Stimulated activated naive CD8-positive, alpha-beta T cell treated with anti-CD3 and anti-CD28 coated beads, Interleukin-15, amount 100 ng/mL, for 72 hours (primary cell): ENCODE results near the gene RNF44.

ENCODE experiments used
- ATAC-seq: fragments of 150-1000 bp; cut with Tn5 transposase; 2 replicates; pipeline ENCODE4 v1.10.0; 2021; ENCODE audit warnings: mild to moderate bottlenecking, moderate library complexity
- DNase-seq, 2 donors: peaks; one replicate each; pipeline ENCODE4 v3.0.0; 2021 to 2022
- H3K27ac Mint-ChIP-seq, 2 donors: one replicate each; pipeline ENCODE4 v1.8.0; 2022; ENCODE audit warnings: mild to moderate bottlenecking in 2 of 2, mixed read lengths in 2 of 2, moderate library complexity in 2 of 2
- H3K27me3 Mint-ChIP-seq: one replicate; pipeline ENCODE4 v1.8.0; 2022; ENCODE audit warnings: mixed read lengths
- H3K4me1 Mint-ChIP-seq: one replicate; pipeline ENCODE4 v1.8.0; 2022; ENCODE audit warnings: mild to moderate bottlenecking, mixed read lengths
- H3K4me3 Mint-ChIP-seq, 2 donors: one replicate each; pipeline ENCODE4 v1.8.0; 2022; ENCODE audit warnings: mild to moderate bottlenecking in 2 of 2, mixed read lengths in 2 of 2, moderate library complexity in 1 of 2
- H3K9me3 Mint-ChIP-seq, 2 donors: one replicate each; pipeline ENCODE4 v1.8.0; 2022; ENCODE audit warnings: mixed read lengths in 2 of 2

The RNF44 gene

DNA sequence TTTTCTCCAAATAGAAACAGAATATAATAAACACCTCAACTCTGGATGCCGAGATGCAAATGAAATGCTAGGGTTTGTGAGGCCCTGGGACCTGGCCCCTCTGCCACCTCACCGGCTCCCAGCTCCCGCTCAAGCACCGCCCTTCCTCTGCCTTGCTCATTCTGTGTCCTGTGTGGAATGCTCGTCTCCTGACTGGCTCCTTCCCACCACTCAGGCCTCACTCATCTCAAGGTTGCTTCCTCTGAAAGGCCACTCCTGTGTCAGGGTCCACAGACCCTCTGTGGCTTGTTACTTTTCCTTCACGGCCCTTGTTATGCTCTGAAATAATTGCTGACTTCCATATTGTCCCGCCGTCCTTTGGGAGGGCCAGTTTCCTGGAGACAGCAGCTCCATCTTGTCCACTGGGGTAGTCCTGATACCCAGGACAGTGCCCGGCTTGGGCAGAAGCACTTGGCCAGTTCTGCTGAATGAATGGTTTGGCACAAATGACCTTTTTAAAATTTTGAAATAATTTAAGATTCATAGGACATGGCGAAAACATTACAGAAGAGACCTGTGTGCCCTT lies 15.4 kb downstream of the RNF44 start:
- Mint-ChIP-seq H3K4me3 (no peak overlapping the region), H3K27me3 (no peaks in the 10 kb centered on the region), H3K9me3 (no peaks in the 10 kb centered on the region), H3K4me1 (peaks cover 28% of the 10 kb centered on the region), H3K27ac (peak overlapping the region in 1 of 2 donors; percentile 36)
- no peak for DNase-seq
- ATAC-seq, result no peak

DNA sequence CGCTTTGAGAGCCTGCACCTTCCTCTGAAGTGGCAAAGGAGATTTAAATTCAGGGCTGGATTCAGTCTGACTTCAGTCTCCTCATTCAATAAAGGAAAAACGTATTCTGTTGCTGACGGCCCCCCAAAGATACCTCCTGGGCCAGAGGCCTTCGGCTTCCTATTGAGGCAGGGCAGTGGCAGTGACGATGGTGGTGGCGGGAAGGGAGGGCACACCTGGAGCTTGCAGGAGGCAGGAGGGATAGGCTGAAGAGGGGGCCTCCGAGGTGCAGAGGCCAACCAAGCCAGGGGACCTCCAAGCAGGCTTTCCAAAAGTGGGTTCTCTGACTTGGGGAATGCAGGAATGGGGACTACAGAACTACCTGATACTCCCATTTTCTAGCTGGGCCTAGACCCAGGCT lies 15.9 kb downstream of the RNF44 start:
- Mint-ChIP-seq H3K4me1 (peaks cover 28% of the 10 kb centered on the region), H3K9me3 (no peaks in the 10 kb centered on the region), H3K27ac (peak overlapping the region in 1 of 2 donors; percentile 45), H3K27me3 (no peaks in the 10 kb centered on the region), H3K4me3 (no peak overlapping the region)
- ATAC-seq, result peak; percentile 13
- no peak for DNase-seq

DNA sequence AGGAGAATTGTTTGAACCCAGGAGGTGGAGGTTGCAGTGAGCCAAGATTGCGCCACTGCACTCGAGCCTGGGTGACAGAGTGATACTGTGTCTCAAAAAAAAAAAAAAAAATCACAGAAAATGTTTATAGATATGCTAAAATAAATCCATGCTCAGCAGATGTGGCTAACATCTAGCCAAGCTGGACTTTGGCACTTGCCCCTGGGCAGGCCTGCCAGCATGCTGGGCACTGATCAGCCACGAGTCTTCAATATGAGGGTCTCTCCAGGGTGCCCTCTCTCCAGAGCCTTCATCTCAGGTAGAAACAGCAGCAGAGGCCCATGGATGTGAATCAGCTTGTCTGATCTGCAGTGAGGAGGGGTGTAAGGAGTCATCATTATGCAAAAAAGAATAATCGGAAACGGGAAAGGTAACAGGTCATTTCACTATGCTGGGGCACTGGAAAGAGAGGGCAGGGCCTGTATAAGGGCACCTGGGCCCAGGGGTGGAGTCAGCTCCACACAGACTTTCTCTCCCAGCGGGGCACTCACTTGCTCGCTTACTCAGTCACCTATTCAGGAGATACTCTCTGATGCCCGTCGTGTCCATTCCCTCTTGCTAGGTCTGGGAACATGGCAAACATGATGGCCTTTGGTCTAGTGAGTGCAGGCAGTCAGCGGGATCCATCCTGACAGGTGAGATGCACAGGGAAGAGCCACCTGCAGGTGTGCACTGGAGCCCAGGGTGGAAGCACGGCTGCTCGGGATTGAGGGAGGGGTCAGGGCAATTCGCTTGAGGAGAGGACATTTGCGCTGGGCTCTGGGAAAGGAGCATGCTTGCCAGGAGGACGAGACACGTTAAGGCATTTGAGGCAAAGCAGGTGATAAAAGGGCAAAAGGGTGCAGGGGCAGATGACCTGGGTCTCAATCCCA lies 17.1 kb downstream of the RNF44 start:
- Mint-ChIP-seq H3K27ac (peak overlapping the region in 1 of 2 donors; percentile 69), H3K4me3 (no peak overlapping the region), H3K27me3 (no peaks in the 10 kb centered on the region), H3K4me1 (peaks cover 28% of the 10 kb centered on the region), H3K9me3 (no peaks in the 10 kb centered on the region)
- ATAC-seq (no peak), DNase-seq (no peak)

DNA sequence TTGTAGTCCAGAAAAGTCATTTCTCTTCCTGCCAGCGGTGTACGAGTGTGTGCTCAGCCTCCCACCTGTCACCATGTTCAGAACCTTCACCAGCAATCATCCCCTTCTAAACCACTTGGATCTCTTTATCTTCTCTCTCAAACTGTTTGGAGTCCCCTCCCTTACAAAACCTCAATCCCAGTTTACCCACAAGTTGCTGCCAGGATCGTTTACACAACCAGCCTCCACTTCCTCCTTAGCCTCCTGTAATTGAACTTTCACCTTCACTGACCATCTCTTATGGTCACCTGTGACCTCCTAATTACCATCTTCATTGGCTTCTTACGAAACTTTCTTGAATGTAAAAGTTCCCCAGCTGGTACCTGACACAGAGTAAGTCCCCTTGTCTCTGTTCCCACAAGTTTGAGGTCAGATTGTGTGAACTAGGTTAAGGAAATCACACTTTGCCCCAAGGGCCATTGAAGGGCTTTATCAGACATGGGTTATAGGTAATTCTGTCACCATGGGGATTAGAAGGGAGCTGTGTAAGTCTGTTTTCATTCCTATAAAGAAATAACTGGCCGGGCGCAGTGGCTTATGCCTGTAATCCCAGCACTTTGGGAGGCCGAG lies 20.0 kb downstream of the RNF44 start:
- H3K4me3 Mint-ChIP-seq, result no peak overlapping the region
- no peaks in the 10 kb centered on the region for H3K9me3 Mint-ChIP-seq
- no peak for ATAC-seq
- H3K27me3 Mint-ChIP-seq, result no peaks in the 10 kb centered on the region
- H3K27ac Mint-ChIP-seq, result no peak overlapping the region
- peaks cover 14% of the 10 kb centered on the region for H3K4me1 Mint-ChIP-seq
- DNase-seq, result no peak

DNA sequence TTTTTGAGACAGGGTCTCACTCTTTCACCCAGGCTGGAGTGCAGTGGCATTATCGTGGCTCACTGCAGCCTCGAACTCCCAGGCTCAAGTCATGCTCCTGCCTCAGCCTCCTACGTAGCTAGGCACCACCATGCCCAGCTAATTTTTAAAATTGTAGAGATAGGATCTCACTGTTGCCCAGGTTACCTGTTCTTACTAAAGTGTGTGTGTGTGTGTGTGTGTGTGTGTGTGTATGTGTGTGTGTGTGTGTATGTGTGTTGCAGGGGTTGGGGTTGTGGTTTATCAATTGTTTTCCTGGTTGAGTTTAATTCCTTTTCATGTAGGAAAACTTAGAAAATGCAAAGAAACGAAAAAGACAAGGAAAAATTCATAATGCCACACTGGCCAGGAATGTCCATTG lies 21.8 kb downstream of the RNF44 start:
- Mint-ChIP-seq H3K27me3 (no peaks in the 10 kb centered on the region), H3K4me3 (no peak overlapping the region), H3K27ac (no peak overlapping the region), H3K9me3 (no peaks in the 10 kb centered on the region), H3K4me1 (peaks cover 7% of the 10 kb centered on the region)
- ATAC-seq (no peak), DNase-seq (no peak)

DNA sequence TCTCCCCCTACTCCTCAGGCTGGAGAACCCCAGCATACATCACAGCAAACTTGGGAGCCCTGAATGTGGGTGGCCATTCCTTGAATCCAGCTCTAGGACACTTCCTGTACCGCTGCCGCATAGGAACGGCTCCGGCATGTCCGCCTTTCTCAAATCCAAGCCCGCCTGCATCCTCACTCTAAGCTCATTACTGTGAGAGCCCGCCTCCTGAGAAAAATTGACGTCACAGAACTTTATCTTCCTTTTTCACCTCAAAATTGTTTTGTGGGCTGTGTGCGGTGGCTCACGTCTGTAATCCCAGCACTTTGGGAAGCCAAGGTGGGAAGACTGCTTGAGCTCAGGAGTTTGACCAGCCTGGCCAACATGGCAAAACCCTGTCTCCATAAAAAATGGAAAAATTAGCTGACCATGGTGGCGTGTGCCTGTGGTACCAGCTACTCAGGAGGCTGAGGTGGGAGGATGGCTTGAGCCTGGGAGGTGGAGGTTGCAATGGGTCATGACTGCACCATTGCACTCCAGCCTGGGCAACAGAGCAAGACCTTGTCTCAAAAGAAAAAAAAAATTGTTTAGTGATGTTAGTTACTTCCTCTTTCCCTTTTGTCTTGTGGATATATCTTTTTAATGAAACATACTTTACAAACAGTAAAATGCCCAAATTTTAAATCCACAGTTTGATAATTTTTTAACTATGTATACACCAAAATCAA lies 22.8 kb downstream of the RNF44 start:
- no peaks in the 10 kb centered on the region for H3K9me3 Mint-ChIP-seq
- ATAC-seq (no peak), DNase-seq (no peak)
- peaks cover 6% of the 10 kb centered on the region for H3K4me1 Mint-ChIP-seq
- peak overlapping the region in 1 of 2 donors; percentile 91 for H3K27ac Mint-ChIP-seq
- H3K4me3 Mint-ChIP-seq, result no peak overlapping the region
- no peaks in the 10 kb centered on the region for H3K27me3 Mint-ChIP-seq

DNA sequence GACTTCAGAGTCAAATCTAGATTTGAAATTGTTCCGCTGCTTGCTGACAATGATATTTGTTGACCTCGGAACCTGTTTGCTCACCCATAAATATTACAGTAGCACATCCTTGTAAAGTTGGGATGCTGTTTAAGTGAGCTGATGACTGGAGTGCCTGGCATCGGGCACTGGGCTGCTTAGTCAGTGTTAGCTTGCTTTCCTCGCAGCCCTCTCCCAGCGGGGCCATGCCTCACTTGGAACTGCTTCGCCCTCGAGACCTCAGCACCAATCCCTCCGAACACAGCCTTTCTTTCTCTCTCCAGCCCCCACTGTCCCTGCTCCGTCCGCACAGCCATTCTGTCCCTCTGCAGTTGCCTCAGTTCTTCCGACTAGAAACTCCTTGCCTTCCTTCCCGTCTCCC lies 23.4 kb downstream of the RNF44 start:
- Mint-ChIP-seq H3K9me3 (no peaks in the 10 kb centered on the region), H3K4me3 (no peak overlapping the region)
- no peak for ATAC-seq

DNA sequence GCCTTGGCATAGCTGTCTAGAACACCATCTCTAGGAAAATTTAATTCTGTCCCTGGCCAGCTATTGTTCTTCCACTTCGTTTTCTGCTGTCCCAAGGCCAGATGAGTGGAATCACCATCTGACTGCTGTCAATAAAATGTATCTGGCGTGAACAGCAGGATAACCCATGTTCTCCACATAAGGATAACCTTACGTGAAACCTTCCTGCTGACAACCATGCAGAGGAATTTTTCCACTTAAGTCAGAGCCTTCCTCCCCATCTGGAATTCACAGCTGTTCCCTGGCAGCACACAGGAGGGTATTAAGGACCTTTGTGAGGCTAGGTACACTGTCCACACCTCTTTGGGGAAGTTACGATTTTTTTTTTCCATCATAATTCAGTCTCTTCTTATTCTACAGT lies 28.6 kb downstream of the RNF44 start:
- H3K4me3 Mint-ChIP-seq, result no peak overlapping the region
- H3K27me3 Mint-ChIP-seq, result no peaks in the 10 kb centered on the region
- DNase-seq, result no peak
- no peaks in the 10 kb centered on the region for H3K4me1 Mint-ChIP-seq
- ATAC-seq, result no peak
- H3K27ac Mint-ChIP-seq, result no peak overlapping the region
- H3K9me3 Mint-ChIP-seq, result no peaks in the 10 kb centered on the region

More for the DNA sequence above, 23.4 kb downstream of the RNF44 start:
- Mint-ChIP-seq H3K4me1 (peaks cover 6% of the 10 kb centered on the region), H3K27me3 (no peaks in the 10 kb centered on the region), H3K27ac (peak overlapping the region in 1 of 2 donors; percentile 91)
- no peak for DNase-seq

DNA sequence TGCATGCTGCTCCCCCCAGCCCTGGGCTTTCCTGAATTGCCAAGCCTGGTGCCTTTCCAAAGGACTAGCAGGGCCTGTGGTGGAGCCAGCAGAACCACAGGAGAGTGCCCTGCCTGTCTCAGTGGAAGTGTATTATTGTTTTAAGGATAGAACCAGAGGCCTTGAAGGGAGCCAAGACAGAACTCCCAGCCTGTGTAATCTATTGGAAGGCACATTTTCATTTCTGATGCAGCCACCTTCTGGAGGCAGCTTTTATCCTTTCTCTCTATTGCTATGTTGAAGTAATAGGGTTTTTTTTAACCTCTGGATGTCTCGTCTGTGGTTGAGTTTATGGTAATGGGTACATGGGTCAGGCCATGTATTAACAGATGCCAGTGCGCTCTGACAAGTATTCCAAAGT lies 29.3 kb downstream of the RNF44 start:
- Mint-ChIP-seq H3K9me3 (no peaks in the 10 kb centered on the region), H3K27me3 (no peaks in the 10 kb centered on the region), H3K4me1 (no peaks in the 10 kb centered on the region), H3K27ac (no peak overlapping the region), H3K4me3 (no peak overlapping the region)
- no peak for ATAC-seq
- no peak for DNase-seq

DNA sequence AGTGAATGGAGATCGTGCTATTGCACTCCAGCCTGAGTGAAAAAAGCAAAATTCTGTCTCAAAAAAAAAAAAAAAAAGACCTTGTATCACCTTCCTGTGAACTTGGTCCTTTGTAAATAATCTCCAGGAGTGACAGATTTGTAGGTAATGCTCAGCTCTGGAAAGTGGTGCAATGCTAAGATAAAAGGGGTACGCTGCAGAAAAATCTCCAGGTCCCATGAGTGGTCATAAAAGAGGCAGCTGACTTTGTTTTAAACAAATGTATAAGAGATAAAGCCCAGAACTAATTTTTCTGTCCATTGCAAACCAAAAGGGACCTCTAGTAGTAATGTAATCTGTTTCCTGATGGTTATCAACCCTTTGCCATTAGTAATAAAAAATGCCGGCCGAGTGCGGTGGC lies 33.7 kb downstream of the RNF44 start:
- no peaks in the 10 kb centered on the region for H3K9me3 Mint-ChIP-seq
- no peaks in the 10 kb centered on the region for H3K4me1 Mint-ChIP-seq
- no peak for DNase-seq
- no peaks in the 10 kb centered on the region for H3K27me3 Mint-ChIP-seq
- no peak overlapping the region for H3K4me3 Mint-ChIP-seq
- no peak for ATAC-seq
- H3K27ac Mint-ChIP-seq, result no peak overlapping the region

DNA sequence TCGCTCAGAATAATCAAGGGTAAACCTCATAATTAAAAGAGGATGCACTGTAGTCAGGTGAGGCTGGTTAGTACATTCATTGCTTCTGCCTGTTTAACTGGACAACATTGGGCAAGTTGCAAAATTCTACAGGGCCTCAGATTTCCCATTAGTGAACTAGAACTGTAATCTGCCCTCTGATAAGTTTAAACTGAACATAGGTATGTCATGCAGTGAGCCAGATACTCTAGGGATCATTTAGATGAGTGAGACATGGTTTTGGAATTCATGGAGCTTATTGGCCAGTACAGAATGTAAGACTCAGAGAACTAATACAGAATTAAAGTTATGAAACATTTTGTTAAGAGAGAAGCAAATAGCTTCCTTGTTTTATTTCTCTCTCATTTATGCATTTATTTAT lies 35.9 kb downstream of the RNF44 start:
- H3K9me3 Mint-ChIP-seq, result no peaks in the 10 kb centered on the region
- ATAC-seq, result no peak
- no peak overlapping the region for H3K27ac Mint-ChIP-seq
- no peaks in the 10 kb centered on the region for H3K4me1 Mint-ChIP-seq
- no peak overlapping the region for H3K4me3 Mint-ChIP-seq
- no peaks in the 10 kb centered on the region for H3K27me3 Mint-ChIP-seq
- no peak for DNase-seq

DNA sequence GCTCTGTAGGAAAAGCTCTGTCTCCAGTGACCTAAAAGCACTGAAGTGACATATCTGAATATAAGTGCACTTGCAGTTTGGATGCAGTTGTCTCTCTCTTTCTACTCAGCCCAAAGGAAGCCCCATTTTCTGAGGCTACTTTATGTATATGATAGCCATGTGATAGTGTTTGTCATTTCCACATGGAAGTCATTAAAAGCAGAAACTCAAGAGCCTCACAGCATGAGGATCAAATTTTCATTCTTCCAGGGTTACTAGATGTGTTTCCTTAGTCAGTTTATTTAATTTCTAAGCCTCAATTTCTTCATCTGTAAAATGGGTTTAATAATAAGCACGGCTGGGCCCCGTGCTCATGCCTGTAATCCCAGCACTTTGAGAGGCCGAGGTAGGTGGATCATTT lies 36.7 kb downstream of the RNF44 start:
- Mint-ChIP-seq H3K4me3 (no peak overlapping the region), H3K27me3 (no peaks in the 10 kb centered on the region), H3K9me3 (no peaks in the 10 kb centered on the region), H3K27ac (no peak overlapping the region), H3K4me1 (no peaks in the 10 kb centered on the region)
- DNase-seq, result no peak
- ATAC-seq, result no peak

DNA sequence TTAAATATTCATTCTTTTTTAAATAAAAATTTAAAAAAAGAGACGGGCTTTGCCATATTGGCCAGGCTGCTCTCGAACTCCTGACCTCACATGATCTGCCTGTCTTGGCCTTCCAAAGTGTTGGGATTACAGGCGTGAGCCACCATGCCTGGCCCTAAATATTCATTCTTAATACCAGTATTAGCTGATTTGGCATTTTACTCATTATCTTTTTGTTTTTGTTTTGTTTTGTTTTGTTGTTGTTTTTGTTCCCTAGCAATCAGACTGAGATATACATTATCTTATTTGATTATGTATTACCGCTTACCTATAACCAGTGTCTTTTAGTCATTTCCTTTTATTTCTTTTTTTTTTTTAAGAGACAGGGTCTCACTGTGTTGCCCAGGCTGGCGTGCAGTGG lies 37.9 kb downstream of the RNF44 start:
- no peak for DNase-seq
- H3K4me1 Mint-ChIP-seq, result no peaks in the 10 kb centered on the region
- no peaks in the 10 kb centered on the region for H3K9me3 Mint-ChIP-seq
- H3K4me3 Mint-ChIP-seq, result no peak overlapping the region
- ATAC-seq, result no peak
- H3K27ac Mint-ChIP-seq, result peak overlapping the region in 1 of 2 donors; percentile 50
- no peaks in the 10 kb centered on the region for H3K27me3 Mint-ChIP-seq

DNA sequence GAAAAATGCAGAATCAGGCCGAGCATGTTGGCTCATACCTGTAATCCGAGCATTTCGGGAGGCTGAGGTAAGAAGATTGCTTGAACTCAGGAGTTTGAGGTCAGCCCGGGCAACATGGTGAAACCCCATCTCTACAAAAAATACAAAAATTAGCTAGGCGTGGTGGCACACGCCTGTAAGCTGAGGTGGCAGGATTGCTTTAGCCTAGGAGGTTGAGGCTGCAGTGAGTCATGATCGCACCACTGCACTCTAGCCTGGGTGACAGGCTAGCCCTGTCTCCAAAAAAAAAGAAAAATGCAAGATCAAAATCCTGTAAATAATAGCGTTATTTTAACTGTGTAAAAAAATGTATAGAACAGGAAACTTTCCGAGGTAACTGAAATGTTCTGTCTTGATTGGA lies 39.4 kb downstream of the RNF44 start:
- Mint-ChIP-seq H3K27ac (no peak overlapping the region), H3K27me3 (no peaks in the 10 kb centered on the region), H3K9me3 (no peaks in the 10 kb centered on the region), H3K4me3 (no peak overlapping the region), H3K4me1 (no peaks in the 10 kb centered on the region)
- no peak for ATAC-seq
- no peak for DNase-seq

DNA sequence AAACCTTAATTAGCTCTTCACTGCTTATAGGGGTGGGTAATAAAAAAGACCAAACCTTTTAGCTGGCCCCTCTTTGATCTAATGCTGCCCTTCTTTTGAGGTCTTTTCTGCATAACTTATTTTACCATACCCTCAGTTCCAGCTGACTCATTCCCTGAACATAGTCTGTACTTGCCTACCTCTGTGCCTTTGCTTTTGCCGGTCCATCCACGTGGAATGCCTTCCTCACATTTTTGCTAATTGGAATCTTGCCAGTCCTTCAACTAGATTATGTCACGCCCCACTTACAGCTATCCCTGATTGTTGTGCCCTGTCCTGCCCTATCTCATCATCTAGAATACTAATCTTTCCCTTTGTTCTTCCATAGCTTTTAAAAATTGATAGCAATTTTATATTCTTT lies 44.8 kb downstream of the RNF44 start:
- Mint-ChIP-seq H3K9me3 (no peaks in the 10 kb centered on the region), H3K4me1 (no peaks in the 10 kb centered on the region), H3K4me3 (no peak overlapping the region), H3K27me3 (no peaks in the 10 kb centered on the region), H3K27ac (peak overlapping the region in 1 of 2 donors; percentile 3)
- no peak for DNase-seq
- no peak for ATAC-seq

DNA sequence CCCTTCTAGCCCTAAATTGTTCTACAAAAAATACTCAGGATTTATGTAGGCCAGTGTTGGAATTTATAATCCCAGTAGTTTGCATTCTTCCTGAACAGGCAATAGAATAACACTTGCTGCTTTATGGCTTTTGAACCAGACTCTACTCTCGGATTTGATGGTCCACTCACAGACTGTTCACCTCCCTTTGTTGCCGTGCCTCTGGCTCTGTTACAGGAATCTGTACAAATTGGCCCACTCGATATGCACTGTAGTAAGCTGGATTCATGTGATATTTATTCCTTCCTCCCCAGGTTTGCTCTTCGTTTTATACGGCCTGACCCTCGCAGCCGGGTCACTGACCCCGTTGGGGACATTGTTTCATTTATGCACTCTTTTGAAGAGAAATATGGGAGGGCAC lies 45.3 kb downstream of the RNF44 start:
- DNase-seq (no peak), ATAC-seq (no peak)
- Mint-ChIP-seq H3K4me1 (no peaks in the 10 kb centered on the region), H3K4me3 (no peak overlapping the region), H3K27ac (no peak overlapping the region), H3K9me3 (no peaks in the 10 kb centered on the region), H3K27me3 (no peaks in the 10 kb centered on the region)
